GM12878 (cell line): ENCODE measurements around the gene PDCD6IP. TPM values are rescaled to one million over a fixed set of nuclear protein-coding genes. Genes with fewer than 3 reads are reported as not detected.

ENCODE experiments used
- ATAC-seq: fragments of 200-7000 bp; cut with Tn5 transposase; 3 replicates; pipeline ENCODE4 v1.9.1; 2020; ENCODE audit warnings: mild to moderate bottlenecking, moderate library complexity
- BruUV-seq: library from RNA; stranded (reverse); fragments of 400-500 nt; replicated peaks from 2 replicates; lab custom pipeline; 2021; lab: Mats Ljungman, UMichigan
- CTCF ChIA-PET: fragments of 300-600 bp; sonication (Branson Sonifier 250); formaldehyde crosslinking; extraction: SDS; loops from one replicate; lab custom pipeline; 2021; ENCODE audit warnings: inconsistent platforms; lab: Yijun Ruan, JAX
- POLR2A ChIA-PET: fragments of 350-600 bp; formaldehyde crosslinking; extraction: SDS; loops from one replicate; lab custom pipeline; 2021; ENCODE audit warnings: inconsistent platforms; lab: Charles Lee
- RAD21 ChIA-PET: fragments of 300-600 bp; sonication (Branson Sonifier 250); formaldehyde crosslinking; loops from one replicate; lab custom pipeline; 2023; ENCODE audit warnings: antibody characterized with exemption; ENCODE audit not compliant: unreplicated experiment; lab: Charles Lee
- SMC1A ChIA-PET: fragments of 300-600 bp; sonication (Branson Sonifier 250); formaldehyde crosslinking; loops from one replicate; lab custom pipeline; 2023; ENCODE audit not compliant: unreplicated experiment, uncharacterized antibody; lab: Charles Lee
- DNase-seq: peaks from one replicate; pipeline ENCODE4 v3.0.0-alpha.2; 2011; ENCODE audit warnings: low read depth, low spot score
- FAIRE-seq: peaks from 3 replicates; lab custom pipeline; 2011; peaks lifted over from hg19 to GRCh38; lab: Jason Lieb, UNC
- H2AFZ ChIP-seq: 2 replicates; pipeline ENCODE4 v1.6.0; 2011; ENCODE audit warnings: low read depth, low read length, control low read depth; ENCODE audit not compliant: control insufficient read depth
- H3K27ac ChIP-seq: 2 replicates; pipeline ENCODE4 v1.5.1; 2011; ENCODE audit warnings: control low read depth; ENCODE audit not compliant: control insufficient read depth, insufficient read depth
- H3K27me3 ChIP-seq, 2 experiments: replicated peaks in 1 of 2; 2 replicates each; pipeline versions ENCODE4 v1.6.0 to v1.6.1; 2011; ENCODE audit warnings: low read length in 1 of 2; ENCODE audit not compliant: control insufficient read depth in 2 of 2, insufficient read depth in 2 of 2
- H3K36me3 ChIP-seq, 2 experiments: 2 replicates each; pipeline ENCODE4 v1.5.1; 2011; ENCODE audit warnings: low read length in 1 of 2; ENCODE audit not compliant: control insufficient read depth in 2 of 2, insufficient read depth in 2 of 2
- H3K4me1 ChIP-seq: 2 replicates; pipeline ENCODE4 v1.6.1; 2011; ENCODE audit warnings: mild to moderate bottlenecking, low read length, moderate library complexity, mixed read lengths; ENCODE audit not compliant: control insufficient read depth, insufficient read depth
- H3K4me2 ChIP-seq: 2 replicates; pipeline ENCODE4 v1.6.0; 2011; ENCODE audit warnings: control low read depth; ENCODE audit not compliant: control insufficient read depth, insufficient read depth
- H3K4me3 ChIP-seq: fragments of 200-600 bp; sonication (generic); 2 replicates; pipeline ENCODE4 v1.5.1; 2016
- H3K79me2 ChIP-seq: 2 replicates; pipeline ENCODE4 v1.6.0; 2011; ENCODE audit warnings: low read length; ENCODE audit not compliant: control insufficient read depth, insufficient read depth
- H3K9ac ChIP-seq: 2 replicates; pipeline ENCODE4 v1.8.0; 2011; ENCODE audit warnings: low read length, control low read depth, mixed read lengths; ENCODE audit not compliant: control insufficient read depth, insufficient read depth
- H3K9me3 ChIP-seq: replicated peaks from 3 replicates; pipeline ENCODE4 v1.5.1; 2011; ENCODE audit warnings: mild to moderate bottlenecking, low read length; ENCODE audit not compliant: control insufficient read depth, insufficient read depth
- H4K20me1 ChIP-seq: 2 replicates; pipeline ENCODE4 v1.6.0; 2011; ENCODE audit not compliant: control insufficient read depth, insufficient read depth
- ASH2L ChIP-seq: fragments of 300-600, 200-600 bp; sonication (generic); IDR thresholded peaks from 2 replicates; pipeline ENCODE4 v1.6.1; 2017; ENCODE audit warnings: low read depth, mild to moderate bottlenecking, borderline replicate concordance
- ATF7 ChIP-seq: fragments of 450-650 bp; IDR thresholded peaks from 2 replicates; pipeline ENCODE4 v1.6.1; 2016; ENCODE audit warnings: low read depth, mild to moderate bottlenecking
- CHD4 ChIP-seq: fragments of 200-600 bp; sonication (generic); IDR thresholded peaks from 2 replicates; pipeline ENCODE4 v1.6.1; 2016; ENCODE audit warnings: mild to moderate bottlenecking
- HDGF ChIP-seq: fragments of 450-650 bp; IDR thresholded peaks from 2 replicates; pipeline ENCODE4 v1.6.1; 2016; ENCODE audit warnings: antibody characterized with exemption
- KLF5 ChIP-seq: fragments of 450-650 bp; IDR thresholded peaks from 2 replicates; pipeline ENCODE4 v1.6.1; 2014; ENCODE audit warnings: mild to moderate bottlenecking; ENCODE audit not compliant: partially characterized antibody
- MAX ChIP-seq: IDR thresholded peaks from 2 replicates; pipeline ENCODE4 v1.6.1; 2012; ENCODE audit warnings: low read depth, low read length, improper control_type of control experiment
- MYB ChIP-seq: fragments of 150-350 bp; IDR thresholded peaks from 2 replicates; pipeline ENCODE4 v1.6.1; 2014; ENCODE audit warnings: mild to moderate bottlenecking, low read depth, low read length, borderline replicate concordance
- MYC ChIP-seq: IDR thresholded peaks from 2 replicates; pipeline ENCODE4 v1.6.1; 2011; ENCODE audit warnings: mild to moderate bottlenecking, low read length, moderate library complexity, inconsistent platforms; ENCODE audit not compliant: insufficient read depth, insufficient replicate concordance, insufficient read length, severe bottlenecking
- NFIC ChIP-seq: IDR thresholded peaks from 2 replicates; pipeline ENCODE4 v1.6.1; 2012; ENCODE audit warnings: low read depth, mild to moderate bottlenecking, inconsistent platforms, low read length, moderate library complexity
- NFYB ChIP-seq: IDR thresholded peaks from 2 replicates; pipeline ENCODE4 v1.6.1; 2011; ENCODE audit warnings: low read depth, mild to moderate bottlenecking, low read length, improper control_type of control experiment, moderate library complexity; ENCODE audit not compliant: insufficient read depth
- PRDM15 ChIP-seq: fragments of 450-650 bp; formaldehyde crosslinking; IDR thresholded peaks from 2 replicates; pipeline ENCODE4 v1.4.0; 2020; ENCODE audit warnings: mild to moderate bottlenecking, moderate library complexity
- SPI1 ChIP-seq: IDR thresholded peaks from 2 replicates; pipeline ENCODE4 v1.6.1; 2011; ENCODE audit warnings: low read depth, mild to moderate bottlenecking, low read length, moderate library complexity, borderline replicate concordance; ENCODE audit not compliant: insufficient read depth
- STAT1 ChIP-seq: fragments of 450-650 bp; conservative IDR thresholded peaks from 2 replicates; pipeline ENCODE4 v1.6.1; 2014; ENCODE audit warnings: antibody characterized with exemption, mild to moderate bottlenecking
- STAT3 ChIP-seq: IDR thresholded peaks from 2 replicates; pipeline ENCODE4 v1.6.1; 2011; ENCODE audit warnings: low read depth, low read length, improper control_type of control experiment
- TCF7 ChIP-seq: IDR thresholded peaks from 2 replicates; pipeline ENCODE4 v1.6.1; 2014; ENCODE audit warnings: antibody characterized with exemption, borderline replicate concordance
- WGBS: methylation state at CpG from one replicate; pipeline ENCODE4 v1.1.6; 2016; ENCODE audit warnings: low lambda C conversion rate; ENCODE audit not compliant: insufficient replicate concordance, insufficient coverage; ENCODE audit errors: missing lambda C conversion rate; 5-methylcytosine and 5-hydroxymethylcytosine counted together
- in situ Hi-C: fragments of 300-500 bp; cut with MboI; formaldehyde crosslinking; loops from 9 replicates; pipeline ENCODE4 v1.14.3; 2018; ENCODE audit warnings: mixed read lengths
- intact Hi-C: fragments of 100-400 bp; cut with micrococcal nuclease; formaldehyde crosslinking; loops from one replicate; pipeline ENCODE4 v1.14.2; 2022; ENCODE audit not compliant: unreplicated experiment
- polyA plus RNA-seq, 11 experiments: library from polyadenylated mRNA; depleted of rRNA in 4 of 11; unstranded in 6 of 11; stranded (reverse) in 5 of 11; fragments of >200 nt; fragmentation: Nextera tagmentation in 4 of 11; fragmentation: Illumina TruSeq in 1 of 11; extraction: Ambion mirVana in 4 of 11; extraction: Trizol in 1 of 11; gene quantifications; 1 replicate in 1 of 11; 2 replicates in 10 of 11; pipeline versions ENCODE4 v1.2.1 to v1.2.3, GENCODE V29; 2011 to 2016; ENCODE audit warnings: inconsistent platforms in 2 of 11, missing spikeins in 2 of 11, low read depth in 1 of 11
- total RNA-seq, 4 experiments: library from RNA; depleted of rRNA in 3 of 4; stranded (reverse); fragments of >200 nt in 3 of 4; fragmentation: Illumina TruSeq in 1 of 4; extraction: Trizol in 1 of 4; gene quantifications; 2 replicates each; pipeline versions ENCODE4 v1.2.1 to v1.2.3, GENCODE V29; 2013 to 2021
- TF ChIP-seq, protein P1 (sequence below): fragments of 450-650 bp; IDR thresholded peaks from 2 replicates; pipeline ENCODE4 v1.6.1; 2016; ENCODE audit warnings: mild to moderate bottlenecking

The PDCD6IP gene
- total and polyA plus RNA-seq, 10 of the 15 experiments (the other 5 are each of a cell fraction or from before 2014, with no cell fraction given): 16.0 to 169 (median 81.2) TPM

DNA sequence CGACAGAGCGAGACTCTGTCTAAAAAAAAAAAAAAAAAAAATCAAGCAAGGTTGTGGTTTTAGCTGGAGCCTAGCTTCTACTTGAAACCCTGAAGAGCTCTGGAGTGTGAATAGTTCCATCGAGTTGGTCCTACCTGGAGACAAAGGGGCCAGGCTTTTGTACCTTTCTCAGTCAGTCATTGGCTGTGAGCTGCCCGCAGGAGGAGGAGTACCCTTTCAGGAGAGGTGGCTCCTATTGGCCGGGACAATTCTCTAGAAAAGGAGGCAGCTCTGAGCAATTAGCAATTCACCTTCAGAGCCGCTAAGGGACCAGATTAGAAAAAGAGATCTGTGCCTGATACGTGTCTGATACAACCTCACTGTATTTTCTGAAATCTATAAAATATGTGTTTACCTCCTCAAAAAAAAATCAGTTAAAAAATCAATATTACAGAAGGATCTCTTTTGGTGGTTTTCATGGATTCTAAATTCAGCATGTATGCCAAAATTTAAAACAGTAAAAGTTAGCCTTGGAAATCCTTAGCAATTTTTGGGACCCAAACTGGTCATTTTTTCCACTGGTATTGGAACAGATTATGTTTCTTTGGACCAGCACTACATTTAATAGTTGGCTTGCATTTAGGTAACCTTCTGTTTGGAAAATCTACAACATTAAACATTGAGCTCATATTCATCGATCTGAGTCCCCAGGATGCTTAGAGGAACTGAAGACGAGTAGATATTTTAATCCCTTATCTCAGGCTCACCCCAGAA, 29.7 kb upstream of the PDCD6IP start:
- Histone ChIP-seq H3K36me3 (no peaks in the 10 kb centered on the region), H2AFZ (no peak overlapping the region), H3K4me2 (no peak overlapping the region), H3K79me2 (no peaks in the 10 kb centered on the region), H3K4me3 (no peak overlapping the region), H3K9me3 (no peaks in the 10 kb centered on the region), H3K27me3 (no peaks in the 10 kb centered on the region), H4K20me1 (no peaks in the 10 kb centered on the region), H3K27ac (no peak overlapping the region), H3K4me1 (no peaks in the 10 kb centered on the region), H3K9ac (no peak overlapping the region)
- SMC1A ChIA-PET: no interaction called here
- in situ Hi-C loops: no loop called here
- RAD21 ChIA-PET: no interaction called here
- TF ChIP-seq PRDM15 (CRISPR knock-in tag) (no peak), SPI1 (no peak), HDGF (no peak), ASH2L (no peak), NFIC (no peak), STAT1 (no peak), STAT3 (no peak), ATF7 (no peak), KLF5 (no peak), MYC (no peak), MAX (no peak), NFYB (no peak), MYB (no peak), CHD4 (no peak), TCF7 (no peak)
- TF ChIP-seq, protein P1, sequence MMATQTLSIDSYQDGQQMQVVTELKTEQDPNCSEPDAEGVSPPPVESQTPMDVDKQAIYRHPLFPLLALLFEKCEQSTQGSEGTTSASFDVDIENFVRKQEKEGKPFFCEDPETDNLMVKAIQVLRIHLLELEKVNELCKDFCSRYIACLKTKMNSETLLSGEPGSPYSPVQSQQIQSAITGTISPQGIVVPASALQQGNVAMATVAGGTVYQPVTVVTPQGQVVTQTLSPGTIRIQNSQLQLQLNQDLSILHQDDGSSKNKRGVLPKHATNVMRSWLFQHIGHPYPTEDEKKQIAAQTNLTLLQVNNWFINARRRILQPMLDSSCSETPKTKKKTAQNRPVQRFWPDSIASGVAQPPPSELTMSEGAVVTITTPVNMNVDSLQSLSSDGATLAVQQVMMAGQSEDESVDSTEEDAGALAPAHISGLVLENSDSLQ: no peak
- FAIRE-seq (no peak), DNase-seq (no peak), ATAC-seq (no peak)
- WGBS: 60% methylated on average over 7 of the region's 9 CpGs
- no TSS peak for BruUV-seq
- CTCF ChIA-PET: interaction anchor here (1.0 to 3.1 kb wide), 2 partner anchors 9 to 19 kb away, joined by 3 to 10 read pairs; no protein-coding TSS in a partner anchor
- intact Hi-C loops: no loop called here
- POLR2A ChIA-PET: no interaction called here
